IMR-90 (cell line): ENCODE data around the gene SBF1. TPM values are rescaled to one million over a fixed set of nuclear protein-coding genes. Genes with fewer than 3 reads are reported as not detected.

Experiments used
- ATAC-seq: fragments of 200-7000 bp; cut with Tn5 transposase; 2 replicates; pipeline ENCODE4 v1.9.1; 2020; ENCODE audit warnings: low read depth, mild to moderate bottlenecking, moderate library complexity
- BruUV-seq: library from RNA; stranded (reverse); fragments of 400-500 nt; replicated peaks from 2 replicates; lab custom pipeline; 2021; lab: Mats Ljungman, UMichigan
- CTCF ChIA-PET: fragments of 300-600 bp; formaldehyde crosslinking; extraction: SDS; loops from one replicate; lab custom pipeline; 2021; ENCODE audit warnings: antibody characterized with exemption; lab: Yijun Ruan, JAX
- POLR2A ChIA-PET: fragments of 300-600 bp; sonication (Branson Sonifier 250); formaldehyde crosslinking; loops from one replicate; lab custom pipeline; 2022; ENCODE audit warnings: antibody characterized with exemption; ENCODE audit not compliant: unreplicated experiment; lab: Charles Lee
- DNase-seq: peaks from one replicate; pipeline ENCODE4 v3.0.0; 2013
- H2AFZ ChIP-seq: replicated peaks from 2 replicates; pipeline ENCODE3; 2013; ENCODE audit warnings: low read length, mild to moderate bottlenecking; ENCODE audit not compliant: poor library complexity
- H2AK5ac ChIP-seq: 2 replicates; pipeline ENCODE4 v1.6.1; 2013; ENCODE audit warnings: low read depth, low read length, inconsistent platforms
- H2AK9ac ChIP-seq: replicated peaks from 2 replicates; pipeline ENCODE3; 2013; ENCODE audit warnings: mild to moderate bottlenecking, low read depth, low read length, moderate library complexity; ENCODE audit not compliant: poor library complexity
- H2BK120ac ChIP-seq: 2 replicates; pipeline ENCODE4 v1.6.1; 2013; ENCODE audit warnings: low read depth, low read length, inconsistent platforms
- H2BK15ac ChIP-seq: 3 replicates; pipeline ENCODE4 v1.6.1; 2013; ENCODE audit warnings: low read depth, low read length, inconsistent platforms
- H2BK20ac ChIP-seq: 2 replicates; pipeline ENCODE4 v1.6.1; 2013; ENCODE audit warnings: low read depth, mild to moderate bottlenecking, inconsistent platforms, low read length, moderate library complexity
- H2BK5ac ChIP-seq: 2 replicates; pipeline ENCODE4 v1.6.1; 2013; ENCODE audit warnings: mild to moderate bottlenecking, low read depth, low read length, inconsistent platforms; ENCODE audit not compliant: poor library complexity, severe bottlenecking
- H3K14ac ChIP-seq: replicated peaks from 2 replicates; pipeline ENCODE4 v1.6.1; 2013; ENCODE audit warnings: low read depth, low read length, inconsistent platforms
- H3K18ac ChIP-seq: 2 replicates; pipeline ENCODE4 v1.6.1; 2013; ENCODE audit warnings: low read depth, low read length, control low read depth
- H3K23ac ChIP-seq: 2 replicates; pipeline ENCODE4 v1.6.1; 2013; ENCODE audit warnings: low read depth, low read length, inconsistent platforms
- H3K27ac ChIP-seq: 2 replicates; pipeline ENCODE4 v1.5.1; 2013; ENCODE audit warnings: mild to moderate bottlenecking, control low read depth, low read length; ENCODE audit not compliant: insufficient read depth
- H3K27me3 ChIP-seq: 2 replicates; pipeline ENCODE4 v1.6.1; 2013; ENCODE audit warnings: low read length; ENCODE audit not compliant: control insufficient read depth, insufficient read depth
- H3K36me3 ChIP-seq: 2 replicates; pipeline ENCODE4 v1.6.1; 2013; ENCODE audit warnings: low read length, mixed read lengths; ENCODE audit not compliant: control insufficient read depth, insufficient read depth
- H3K4ac ChIP-seq: 2 replicates; pipeline ENCODE4 v1.6.1; 2013; ENCODE audit warnings: low read depth, low read length, inconsistent platforms
- H3K4me1 ChIP-seq: 2 replicates; pipeline ENCODE4 v1.6.1; 2013; ENCODE audit warnings: low read length, mixed read lengths; ENCODE audit not compliant: control insufficient read depth, insufficient read depth
- H3K4me2 ChIP-seq: 2 replicates; pipeline ENCODE4 v1.6.1; 2013; ENCODE audit warnings: low read depth, mild to moderate bottlenecking, control low read depth, low read length, moderate library complexity
- H3K4me3 ChIP-seq: 2 replicates; pipeline ENCODE4 v1.5.1; 2013; ENCODE audit warnings: low read depth, mild to moderate bottlenecking, control low read depth, low read length, moderate library complexity; ENCODE audit not compliant: insufficient read depth
- H3K56ac ChIP-seq: 2 replicates; pipeline ENCODE4 v1.6.1; 2013; ENCODE audit warnings: low read length, inconsistent platforms; ENCODE audit not compliant: insufficient read depth; ENCODE audit errors: extremely low read depth
- H3K79me1 ChIP-seq, 2 experiments: 2 replicates each; pipeline ENCODE4 v1.6.1; 2013; ENCODE audit warnings: low read length in 2 of 2, inconsistent platforms in 1 of 2, low read depth in 1 of 2
- H3K9ac ChIP-seq: 2 replicates; pipeline ENCODE4 v1.6.1; 2013; ENCODE audit warnings: low read depth, low read length, control low read depth
- H3K9me1 ChIP-seq: 2 replicates; pipeline ENCODE4 v1.6.1; 2013; ENCODE audit warnings: low read length, inconsistent platforms; ENCODE audit not compliant: insufficient read depth
- H3K9me3 ChIP-seq: 2 replicates; pipeline ENCODE4 v1.6.1; 2013; ENCODE audit warnings: low read length; ENCODE audit not compliant: control insufficient read depth, insufficient read depth
- H4K20me1 ChIP-seq: 2 replicates; pipeline ENCODE4 v1.6.1; 2013; ENCODE audit warnings: low read length, inconsistent platforms; ENCODE audit not compliant: insufficient read depth
- H4K5ac ChIP-seq: 2 replicates; pipeline ENCODE4 v1.6.1; 2013; ENCODE audit warnings: mild to moderate bottlenecking, low read depth, low read length, control low read depth
- H4K8ac ChIP-seq, 2 experiments: 2 replicates each; pipeline ENCODE4 v1.6.1; 2013; ENCODE audit warnings: low read depth in 2 of 2, low read length in 2 of 2, control low read depth in 1 of 2, inconsistent platforms in 1 of 2
- H4K91ac ChIP-seq: 2 replicates; pipeline ENCODE4 v1.6.1; 2013; ENCODE audit warnings: low read depth, low read length, inconsistent platforms; ENCODE audit not compliant: insufficient read depth
- CHD1 ChIP-seq: IDR thresholded peaks from 2 replicates; pipeline ENCODE4 v1.6.1; 2012; ENCODE audit warnings: low read depth, low read length, improper control_type of control experiment
- ELK1 ChIP-seq: fragments of 150-350 bp; IDR thresholded peaks from 2 replicates; pipeline ENCODE4 v1.6.1; 2016; ENCODE audit warnings: low read depth, mild to moderate bottlenecking, low read length, moderate library complexity, borderline replicate concordance
- FOS ChIP-seq: fragments of 150-350 bp; IDR thresholded peaks from 2 replicates; pipeline ENCODE4 v1.6.1; 2016; ENCODE audit warnings: low read depth, low read length
- MAZ ChIP-seq: IDR thresholded peaks from 2 replicates; pipeline ENCODE4 v1.6.1; 2012; ENCODE audit warnings: low read depth, mild to moderate bottlenecking, low read length, improper control_type of control experiment, moderate library complexity, borderline replicate concordance
- MXI1 ChIP-seq: IDR thresholded peaks from 2 replicates; pipeline ENCODE4 v1.6.1; 2012; ENCODE audit warnings: low read depth, mild to moderate bottlenecking, low read length, moderate library complexity, borderline replicate concordance
- NFE2L2 ChIP-seq: fragments of 150-350 bp; IDR thresholded peaks from 2 replicates; pipeline ENCODE4 v1.6.1; 2016; ENCODE audit warnings: low read depth, mild to moderate bottlenecking, low read length
- RAD21 ChIP-seq: IDR thresholded peaks from 2 replicates; pipeline ENCODE4 v1.6.1; 2012; ENCODE audit warnings: low read length, improper control_type of control experiment
- RCOR1 ChIP-seq: IDR thresholded peaks from 2 replicates; pipeline ENCODE4 v1.6.1; 2012; ENCODE audit warnings: mild to moderate bottlenecking, low read length, improper control_type of control experiment; ENCODE audit not compliant: insufficient replicate concordance
- WGBS, 2 experiments: methylation state at CpG; one replicate each; pipeline versions ENCODE4 v1.1.5 to v1.1.7; 2013; ENCODE audit warnings: missing lambda C conversion rate in 2 of 2; ENCODE audit not compliant: insufficient read length in 1 of 2; ENCODE audit errors: extremely low coverage in 2 of 2; 5-methylcytosine and 5-hydroxymethylcytosine counted together
- dilution Hi-C: fragments of 300-500 bp; cut with HindIII; formaldehyde crosslinking; loops from one replicate; pipeline ENCODE4 v1.14.3; 2018; ENCODE audit warnings: low sequenced_read_pairs; ENCODE audit not compliant: unreplicated experiment
- in situ Hi-C: fragments of 300-500 bp; cut with MboI; formaldehyde crosslinking; loops from 3 replicates; pipeline ENCODE4 v1.14.3; 2019; ENCODE audit warnings: low sequenced_read_pairs, inconsistent platforms, mixed read lengths
- intact Hi-C: fragments of 100-400 bp; cut with micrococcal nuclease; formaldehyde crosslinking; loops from 2 replicates; pipeline ENCODE4 v1.10.0; 2022
- polyA plus RNA-seq, 3 experiments: library from polyadenylated mRNA; depleted of rRNA; stranded (reverse); fragments of >200 nt; gene quantifications; 2 replicates each; pipeline ENCODE4 v1.2.3, GENCODE V29; 2012; ENCODE audit warnings: low replicate concordance in 1 of 3
- total RNA-seq: library from RNA; depleted of rRNA; stranded (reverse); fragments of >200 nt; gene quantifications from 2 replicates; pipeline ENCODE4 v1.2.3, GENCODE V29; 2012
- TF ChIP-seq, protein P1 (sequence below): conservative IDR thresholded peaks from 2 replicates; pipeline ENCODE4 v1.5.1; 2012; ENCODE audit warnings: mild to moderate bottlenecking, low read depth, low read length, improper control_type of control experiment
- TF ChIP-seq, protein P2 (sequence below): fragments of 150-350 bp; IDR thresholded peaks from 2 replicates; pipeline ENCODE4 v1.6.1; 2017; ENCODE audit warnings: mild to moderate bottlenecking, antibody characterized with exemption, low read length, low read depth

The SBF1 gene
- total and polyA plus RNA-seq, 2 of the 4 experiments (the other 2 are of a cell fraction): 21.5 to 33.2 TPM

- Histone ChIP-seq H2BK5ac (no peak overlapping the region), H3K4me2 (peak overlapping the region; percentile 68; the same call in 1 of the 2 replicates), H3K56ac (no peak overlapping the region), H3K18ac (no peak overlapping the region), H4K8ac (peak overlapping the region; percentile 59 to 72; a peak in 3 of 4 replicates), H3K9me1 (peaks cover 14% of the 10 kb centered on the region), H3K14ac (peak overlapping the region; percentile 17), H2BK20ac (no peak overlapping the region), H2AFZ (peak overlapping the region; percentile 96), H2AK9ac (peak overlapping the region; percentile 38), H3K4me3 (no peak overlapping the region), H3K36me3 (peaks cover 2% of the 10 kb centered on the region; the same call in 1 of the 2 replicates), H3K79me1 (peaks cover 13 to 35% of the 10 kb centered on the region in 2 experiments; a peak in 3 of 4 replicates), H3K27ac (no peak overlapping the region), H3K9ac (peak overlapping the region; percentile 46), H3K27me3 (peaks cover 15% of the 10 kb centered on the region), H2BK120ac (no peak overlapping the region; the same call in 1 of the 2 replicates), H2BK15ac (no peak overlapping the region), H3K23ac (no peak overlapping the region), H4K91ac (peak overlapping the region; percentile 58; the same call in 1 of the 2 replicates), H3K9me3 (no peaks in the 10 kb centered on the region), H4K5ac (no peak overlapping the region), H3K4me1 (peaks cover 15% of the 10 kb centered on the region), H2AK5ac (no peak overlapping the region; the same call in 1 of the 2 replicates), H3K4ac (peak overlapping the region; percentile 2), H4K20me1 (peaks cover 37% of the 10 kb centered on the region)
- no peak for ATAC-seq
- CTCF ChIA-PET: no interaction called here
- DNase-seq: no peak
- dilution Hi-C loops (no loop called here), in situ Hi-C loops (no loop called here), intact Hi-C loops (loop anchor here (1.0 kb wide), 1 partner anchor 23 kb away; no protein-coding TSS in a partner anchor)
- no TSS peak for BruUV-seq
- no CpG with 5 or more reads among the region's 6 CpGs for WGBS, 2 experiments
- POLR2A ChIA-PET: no interaction called here
- TF ChIP-seq ELK1: no peak
- TF ChIP-seq RCOR1: no peak
- TF ChIP-seq NFE2L2: no peak
- TF ChIP-seq FOS: no peak
- TF ChIP-seq, protein P1, sequence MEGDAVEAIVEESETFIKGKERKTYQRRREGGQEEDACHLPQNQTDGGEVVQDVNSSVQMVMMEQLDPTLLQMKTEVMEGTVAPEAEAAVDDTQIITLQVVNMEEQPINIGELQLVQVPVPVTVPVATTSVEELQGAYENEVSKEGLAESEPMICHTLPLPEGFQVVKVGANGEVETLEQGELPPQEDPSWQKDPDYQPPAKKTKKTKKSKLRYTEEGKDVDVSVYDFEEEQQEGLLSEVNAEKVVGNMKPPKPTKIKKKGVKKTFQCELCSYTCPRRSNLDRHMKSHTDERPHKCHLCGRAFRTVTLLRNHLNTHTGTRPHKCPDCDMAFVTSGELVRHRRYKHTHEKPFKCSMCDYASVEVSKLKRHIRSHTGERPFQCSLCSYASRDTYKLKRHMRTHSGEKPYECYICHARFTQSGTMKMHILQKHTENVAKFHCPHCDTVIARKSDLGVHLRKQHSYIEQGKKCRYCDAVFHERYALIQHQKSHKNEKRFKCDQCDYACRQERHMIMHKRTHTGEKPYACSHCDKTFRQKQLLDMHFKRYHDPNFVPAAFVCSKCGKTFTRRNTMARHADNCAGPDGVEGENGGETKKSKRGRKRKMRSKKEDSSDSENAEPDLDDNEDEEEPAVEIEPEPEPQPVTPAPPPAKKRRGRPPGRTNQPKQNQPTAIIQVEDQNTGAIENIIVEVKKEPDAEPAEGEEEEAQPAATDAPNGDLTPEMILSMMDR: no peak
- no peak for TF ChIP-seq MXI1
- TF ChIP-seq MAZ: no peak
- TF ChIP-seq CHD1: no peak
- TF ChIP-seq, protein P2, sequence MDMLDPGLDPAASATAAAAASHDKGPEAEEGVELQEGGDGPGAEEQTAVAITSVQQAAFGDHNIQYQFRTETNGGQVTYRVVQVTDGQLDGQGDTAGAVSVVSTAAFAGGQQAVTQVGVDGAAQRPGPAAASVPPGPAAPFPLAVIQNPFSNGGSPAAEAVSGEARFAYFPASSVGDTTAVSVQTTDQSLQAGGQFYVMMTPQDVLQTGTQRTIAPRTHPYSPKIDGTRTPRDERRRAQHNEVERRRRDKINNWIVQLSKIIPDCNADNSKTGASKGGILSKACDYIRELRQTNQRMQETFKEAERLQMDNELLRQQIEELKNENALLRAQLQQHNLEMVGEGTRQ: no peak
- TF ChIP-seq RAD21: no peak
Measured at GRCh38 chr22:50475652-50476002, 792 bp upstream of the SBF1 start.
